Stomach (tissue), 4 donors: ENCODE results near the gene ARHGAP1.

Source experiments
- CTCF ChIP-seq, 7 experiments: fragments of 450-650 bp in 4 of 7; fragments of 200-600 bp in 3 of 7; sonication (generic) in 3 of 7; IDR thresholded peaks; one replicate each; pipeline ENCODE4 v1.5.1; 2016 to 2019; ENCODE audit warnings: antibody characterized with exemption in 7 of 7, control low read depth in 2 of 7, mild to moderate bottlenecking in 1 of 7
- EP300 ChIP-seq: sonication (generic); formaldehyde crosslinking; IDR thresholded peaks from one replicate; pipeline ENCODE4 v1.6.1; 2017; ENCODE audit warnings: antibody characterized with exemption
- POLR2A ChIP-seq, 4 donors: fragments of 450-650 bp; IDR thresholded peaks; one replicate each; pipeline ENCODE4 v1.6.1; 2016; ENCODE audit warnings: antibody characterized with exemption in 4 of 4, control low read depth in 2 of 4, mild to moderate bottlenecking in 1 of 4, moderate library complexity in 1 of 4
- POLR2AphosphoS5 ChIP-seq, 3 donors: sonication (generic); formaldehyde crosslinking; IDR thresholded peaks; one replicate each; pipeline ENCODE4 v1.6.1; 2016; ENCODE audit warnings: antibody characterized with exemption in 3 of 3

GRCh38 chr11:46665356-46665755 lies 35.1 kb downstream of the ARHGAP1 start:
- TF ChIP-seq POLR2A (IDR thresholded peaks at IDR 0.05) = no peak
- TF ChIP-seq CTCF (IDR thresholded peaks at IDR 0.05) = no peak
- TF ChIP-seq EP300 = no peak
- TF ChIP-seq POLR2AphosphoS5 (IDR thresholded peaks at IDR 0.05) = no peak
